ENCODE measurements around the gene EDARADD.

EDARADD gene

GRCh38 chr1:236520445-236521005 is 126.4 kb downstream of the EDARADD start:
- DNase-seq: no peak

GRCh38 chr1:236522937-236523703 is 129.0 kb downstream of the EDARADD start:
- DNase-seq: no peak

- peak; percentile 94 for DNase-seq
Measured at GRCh38 chr1:236523704-236524141, 129.6 kb downstream of the EDARADD start, which contains the start of gene LGALS8. Gene LGALS8 (plus strand): TSS chr1:236523982. CDS start chr1:236526071, 2,089 bp downstream.

- DNase-seq: peak; percentile 65
Measured at GRCh38 chr1:236524142-236524894, 130.2 kb downstream of the EDARADD start.

- DNase-seq: no peak
Measured at GRCh38 chr1:236524895-236525184, 130.8 kb downstream of the EDARADD start.

- DNase-seq: no peak
Measured at GRCh38 chr1:236526079-236526478, 132.0 kb downstream of the EDARADD start.

- no peak for DNase-seq
Measured at GRCh38 chr1:236530286-236530685, 136.2 kb downstream of the EDARADD start.

- DNase-seq: no peak
Measured at GRCh38 chr1:236530959-236531358, 136.9 kb downstream of the EDARADD start.

GRCh38 chr1:236532850-236533249 is 138.8 kb downstream of the EDARADD start:
- DNase-seq: no peak

- DNase-seq: peak; percentile 64
Measured at GRCh38 chr1:236534151-236534651, 140.1 kb downstream of the EDARADD start.
